Smooth muscle cell (in vitro differentiated cells): ENCODE results near the gene CACNG7. TPM values are rescaled to one million over a fixed set of nuclear protein-coding genes. Genes with fewer than 3 reads are reported as not detected.

ENCODE experiments used
- DNase-seq: peaks from one replicate; lab custom pipeline; 2025; ENCODE audit not compliant: unreplicated experiment; lab: John Stamatoyannopoulos, UW
- H2AFZ ChIP-seq: fragments of 200-600 bp; sonication (generic); 2 replicates; pipeline ENCODE4 v1.6.0; 2016; ENCODE audit warnings: antibody characterized with exemption, low read depth, mild to moderate bottlenecking
- H3F3A ChIP-seq: fragments of 200-600 bp; sonication (generic); 2 replicates; pipeline ENCODE4 v1.6.0; 2017; ENCODE audit warnings: antibody characterized with exemption, low read depth
- H3K27ac ChIP-seq: fragments of 200-600 bp; sonication (generic); 2 replicates; pipeline ENCODE4 v1.5.1; 2016; ENCODE audit warnings: low read depth, mild to moderate bottlenecking
- H3K27me3 ChIP-seq: fragments of 200-600 bp; sonication (generic); 2 replicates; pipeline ENCODE4 v1.6.1; 2016; ENCODE audit warnings: low read depth, mild to moderate bottlenecking
- H3K36me3 ChIP-seq: fragments of 200-600 bp; sonication (generic); 2 replicates; pipeline ENCODE4 v1.5.1; 2016; ENCODE audit warnings: low read depth
- H3K4me1 ChIP-seq: fragments of 200-600 bp; sonication (generic); 2 replicates; pipeline ENCODE4 v1.5.1; 2016; ENCODE audit warnings: low read depth
- H3K4me2 ChIP-seq: fragments of 200-600 bp; sonication (generic); 2 replicates; pipeline ENCODE4 v1.6.0; 2016; ENCODE audit warnings: mild to moderate bottlenecking
- H3K4me3 ChIP-seq: fragments of 200-600 bp; sonication (generic); 2 replicates; pipeline ENCODE4 v1.5.1; 2016; ENCODE audit warnings: mild to moderate bottlenecking
- H3K79me2 ChIP-seq: fragments of 200-600 bp; sonication (generic); 2 replicates; pipeline ENCODE4 v1.6.0; 2016; ENCODE audit warnings: low read depth, mild to moderate bottlenecking
- H3K9ac ChIP-seq: fragments of 200-600 bp; sonication (generic); 2 replicates; pipeline ENCODE4 v1.6.0; 2016; ENCODE audit warnings: low read depth
- H3K9me3 ChIP-seq: fragments of 200-600 bp; sonication (generic); replicated peaks from 2 replicates; pipeline ENCODE4 v1.5.1; 2016; ENCODE audit warnings: low read depth
- H4K20me1 ChIP-seq: fragments of 200-600 bp; sonication (generic); 2 replicates; pipeline ENCODE4 v1.6.0; 2016; ENCODE audit warnings: low read depth
- CTCF ChIP-seq: fragments of 200-600 bp; sonication (generic); IDR thresholded peaks from 2 replicates; pipeline ENCODE4 v1.5.1; 2017; ENCODE audit warnings: borderline replicate concordance, mild to moderate bottlenecking, antibody characterized with exemption; ENCODE audit not compliant: insufficient read depth, poor library complexity, severe bottlenecking
- WGBS: methylation state at CpG from one replicate; pipeline ENCODE4 v1.1.7; 2016; ENCODE audit warnings: low lambda C conversion rate; 5-methylcytosine and 5-hydroxymethylcytosine counted together
- polyA plus RNA-seq: library from polyadenylated mRNA; unstranded; fragments of >200 nt; fragmentation: Nextera tagmentation; extraction: Ambion mirVana; gene quantifications from 2 replicates; pipeline ENCODE4 v1.2.1, GENCODE V29; 2016
- total RNA-seq: library from RNA; depleted of rRNA; stranded (reverse); fragments of >200 nt; gene quantifications from 2 replicates; pipeline ENCODE4 v1.2.3, GENCODE V29; 2014

CACNG7 gene
- total and polyA plus RNA-seq, 2 experiments from 2014 or later: 1.3 to 6.1 TPM

- DNase-seq: no peak
- H3F3A ChIP-seq: no peaks in the 10 kb centered on the region
These were observed 4.2 kb upstream of the CACNG7 start for GRCh38 chr19:53904909-53905308.

GRCh38 chr19:53905787-53906186 lies 3.3 kb upstream of the CACNG7 start:
- H3K27me3 ChIP-seq: peaks cover 64% of the 10 kb centered on the region
- no peaks in the 10 kb centered on the region for H3F3A ChIP-seq
- H3K79me2 ChIP-seq: no peaks in the 10 kb centered on the region
- no peaks in the 10 kb centered on the region for H4K20me1 ChIP-seq
- TF ChIP-seq CTCF: no peak
- H3K4me1 ChIP-seq: peaks cover 6% of the 10 kb centered on the region
- no peaks in the 10 kb centered on the region for H3K9me3 ChIP-seq
- no peak for DNase-seq
- WGBS: 30% methylated on average over 1 of the region's 1 CpG
- no peak overlapping the region for H3K4me2 ChIP-seq
- H2AFZ ChIP-seq: no peak overlapping the region
- H3K4me3 ChIP-seq: no peak overlapping the region
- H3K27ac ChIP-seq: no peak overlapping the region
- H3K36me3 ChIP-seq: no peaks in the 10 kb centered on the region
- no peak overlapping the region for H3K9ac ChIP-seq

More at GRCh38 chr19:53904909-53905308, 4.2 kb upstream of the CACNG7 start:
- no peak overlapping the region for H3K4me3 ChIP-seq
- no peak overlapping the region for H3K27ac ChIP-seq
- no peaks in the 10 kb centered on the region for H3K36me3 ChIP-seq
- no peaks in the 10 kb centered on the region for H3K9me3 ChIP-seq
- H2AFZ ChIP-seq: no peak overlapping the region
- WGBS: 40% methylated on average over 3 of the region's 3 CpGs
- peaks cover 55% of the 10 kb centered on the region for H3K27me3 ChIP-seq
- H3K4me1 ChIP-seq: peaks cover 6% of the 10 kb centered on the region
- TF ChIP-seq CTCF: no peak
- H4K20me1 ChIP-seq: no peaks in the 10 kb centered on the region
- H3K4me2 ChIP-seq: no peak overlapping the region
- no peaks in the 10 kb centered on the region for H3K79me2 ChIP-seq
- no peak overlapping the region for H3K9ac ChIP-seq

- peak overlapping the region; percentile 49 for H3K4me2 ChIP-seq
- peaks cover 71% of the 10 kb centered on the region for H3K27me3 ChIP-seq
- WGBS: 12% methylated on average over 48 of the region's 48 CpGs
- DNase-seq: peak; percentile 39
- peaks cover 6% of the 10 kb centered on the region for H3K4me1 ChIP-seq
- no peak overlapping the region for H3K27ac ChIP-seq
- TF ChIP-seq CTCF: peak; percentile 77
- H3K9me3 ChIP-seq: no peaks in the 10 kb centered on the region
- H3F3A ChIP-seq: no peaks in the 10 kb centered on the region
- H4K20me1 ChIP-seq: no peaks in the 10 kb centered on the region
- H2AFZ ChIP-seq: no peak overlapping the region
- no peak overlapping the region for H3K4me3 ChIP-seq
- H3K79me2 ChIP-seq: no peaks in the 10 kb centered on the region
- no peaks in the 10 kb centered on the region for H3K36me3 ChIP-seq
- no peak overlapping the region for H3K9ac ChIP-seq
These were observed 2.6 kb upstream of the CACNG7 start for GRCh38 chr19:53906211-53907192.
